Uterine smooth muscle cell (primary cell): Measurements from ENCODE around the gene APOBEC3F. TPM values are rescaled to one million over a fixed set of nuclear protein-coding genes. Genes with fewer than 3 reads are reported as not detected.

Experiments
- total RNA-seq: library from RNA; depleted of rRNA; stranded (reverse); fragments of >200 nt; gene quantifications from 2 replicates; pipeline ENCODE4 v1.2.3, GENCODE V29; 2014

The APOBEC3F gene
- 4.8 and 9.2 TPM in 2 replicates for total RNA-seq

DNA sequence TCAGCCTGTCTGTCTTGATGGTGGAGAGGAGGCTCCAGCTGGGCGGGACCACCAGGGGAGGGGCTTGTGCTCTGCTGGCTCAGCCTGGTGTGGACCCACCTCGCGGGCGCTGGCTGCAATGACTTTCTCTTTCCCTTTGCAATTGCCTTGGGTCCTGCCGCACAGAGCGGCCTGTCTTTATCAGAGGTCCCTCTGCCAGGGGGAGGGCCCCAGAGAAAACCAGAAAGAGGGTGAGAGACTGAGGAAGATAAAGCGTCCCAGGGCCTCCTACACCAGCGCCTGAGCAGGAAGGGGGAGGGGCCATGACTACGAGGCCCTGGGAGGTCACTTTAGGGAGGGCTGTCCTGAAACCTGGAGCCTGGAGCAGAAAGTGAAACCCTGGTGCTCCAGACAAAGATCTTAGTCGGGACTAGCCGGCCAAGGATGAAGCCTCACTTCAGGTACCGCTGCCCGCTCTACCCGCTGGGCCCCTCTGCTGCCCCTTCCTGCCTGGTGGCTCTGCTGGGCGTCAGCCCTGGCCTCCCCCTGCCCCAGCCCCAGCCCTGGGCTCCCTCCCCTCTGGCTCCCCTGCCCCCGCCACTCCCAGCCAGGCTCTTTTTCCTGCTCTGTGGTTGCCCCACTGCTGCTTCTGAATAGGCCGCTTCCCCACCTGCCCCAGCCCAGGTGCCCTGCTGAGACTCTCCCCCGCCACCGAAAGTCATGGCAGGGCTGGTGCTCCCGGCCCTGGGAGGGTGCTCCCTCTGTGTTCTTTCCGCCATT, at the start of gene APOBEC3F:
Gene APOBEC3F (plus strand): TSS at position 327 of the 759 bp plus-strand sequence. CDS start 97 bp downstream, at position 424.

DNA sequence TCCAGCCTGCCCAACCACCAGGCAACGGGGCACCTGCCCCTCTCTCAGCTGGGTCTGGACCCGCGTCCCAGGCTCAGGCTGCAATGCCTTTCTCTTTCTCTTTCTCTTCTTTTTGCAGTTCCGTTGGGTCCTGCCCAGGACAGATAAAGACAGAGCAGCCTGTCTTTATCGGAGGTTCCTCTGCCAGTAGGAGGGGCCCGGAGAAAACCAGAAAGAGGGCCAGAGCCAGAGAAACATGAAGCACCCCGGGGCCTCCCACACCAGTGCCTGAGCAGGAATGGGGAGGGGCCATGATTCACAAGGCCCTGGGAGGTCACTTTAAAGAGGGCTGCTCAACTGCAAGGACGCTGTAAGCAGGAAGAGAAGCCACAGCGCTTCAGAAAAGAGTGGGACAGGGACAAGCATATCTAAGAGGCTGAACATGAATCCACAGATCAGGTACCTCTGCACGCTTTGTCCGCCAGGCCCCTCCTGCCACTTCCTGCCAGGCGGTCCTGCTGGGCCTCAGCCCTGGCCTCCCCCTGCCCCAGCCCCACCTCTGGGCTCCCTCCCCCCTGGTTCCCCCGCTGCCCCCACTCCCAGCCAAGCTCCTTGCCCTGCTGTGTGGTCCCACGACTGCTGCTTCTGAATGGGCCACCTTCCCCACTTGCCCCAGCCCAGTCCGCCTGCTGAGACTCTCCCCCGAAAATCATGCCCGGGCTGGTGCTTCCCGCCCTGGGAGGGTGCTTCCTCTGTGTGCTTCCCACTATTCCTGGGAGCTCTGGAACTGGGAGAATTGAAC, 26.5 kb upstream of the APOBEC3F start, which contains the start of gene APOBEC3C:
Gene APOBEC3C (plus strand): TSS at position 316 of the 781 bp plus-strand sequence. CDS start 106 bp downstream, at position 422.

DNA sequence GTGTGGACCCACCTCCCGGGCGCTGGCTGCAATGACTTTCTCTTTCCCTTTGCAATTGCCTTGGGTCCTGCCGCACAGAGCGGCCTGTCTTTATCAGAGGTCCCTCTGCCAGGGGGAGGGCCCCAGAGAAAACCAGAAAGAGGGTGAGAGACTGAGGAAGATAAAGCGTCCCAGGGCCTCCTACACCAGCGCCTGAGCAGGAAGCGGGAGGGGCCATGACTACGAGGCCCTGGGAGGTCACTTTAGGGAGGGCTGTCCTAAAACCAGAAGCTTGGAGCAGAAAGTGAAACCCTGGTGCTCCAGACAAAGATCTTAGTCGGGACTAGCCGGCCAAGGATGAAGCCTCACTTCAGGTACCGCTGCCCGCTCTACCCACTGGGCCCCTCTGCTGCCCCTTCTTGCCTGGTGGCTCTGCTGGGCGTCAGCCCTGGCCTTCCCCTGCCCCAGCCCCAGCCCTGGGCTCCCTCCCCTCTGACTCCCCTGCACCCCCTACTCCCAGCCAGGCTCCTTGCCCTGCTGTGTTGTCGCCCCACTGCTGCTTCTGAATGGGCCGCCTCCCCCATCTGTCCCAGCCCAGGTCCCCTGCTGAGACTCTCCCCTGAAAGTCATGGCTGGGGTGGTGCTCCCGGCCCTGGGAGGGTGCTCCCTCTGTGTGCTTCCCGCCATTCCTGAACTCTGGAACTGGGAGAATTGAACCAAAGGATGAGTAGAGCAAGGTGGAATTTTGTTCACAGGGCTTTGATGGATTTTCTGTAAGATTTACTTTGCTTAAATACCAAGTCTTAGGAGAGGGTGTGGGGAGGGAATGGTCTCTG, 36.6 kb downstream of the APOBEC3F start, which contains the start of gene APOBEC3G:
Gene APOBEC3G (plus strand): TSS at position 250 of the 815 bp plus-strand sequence. CDS start 87 bp downstream, at position 337.

DNA sequence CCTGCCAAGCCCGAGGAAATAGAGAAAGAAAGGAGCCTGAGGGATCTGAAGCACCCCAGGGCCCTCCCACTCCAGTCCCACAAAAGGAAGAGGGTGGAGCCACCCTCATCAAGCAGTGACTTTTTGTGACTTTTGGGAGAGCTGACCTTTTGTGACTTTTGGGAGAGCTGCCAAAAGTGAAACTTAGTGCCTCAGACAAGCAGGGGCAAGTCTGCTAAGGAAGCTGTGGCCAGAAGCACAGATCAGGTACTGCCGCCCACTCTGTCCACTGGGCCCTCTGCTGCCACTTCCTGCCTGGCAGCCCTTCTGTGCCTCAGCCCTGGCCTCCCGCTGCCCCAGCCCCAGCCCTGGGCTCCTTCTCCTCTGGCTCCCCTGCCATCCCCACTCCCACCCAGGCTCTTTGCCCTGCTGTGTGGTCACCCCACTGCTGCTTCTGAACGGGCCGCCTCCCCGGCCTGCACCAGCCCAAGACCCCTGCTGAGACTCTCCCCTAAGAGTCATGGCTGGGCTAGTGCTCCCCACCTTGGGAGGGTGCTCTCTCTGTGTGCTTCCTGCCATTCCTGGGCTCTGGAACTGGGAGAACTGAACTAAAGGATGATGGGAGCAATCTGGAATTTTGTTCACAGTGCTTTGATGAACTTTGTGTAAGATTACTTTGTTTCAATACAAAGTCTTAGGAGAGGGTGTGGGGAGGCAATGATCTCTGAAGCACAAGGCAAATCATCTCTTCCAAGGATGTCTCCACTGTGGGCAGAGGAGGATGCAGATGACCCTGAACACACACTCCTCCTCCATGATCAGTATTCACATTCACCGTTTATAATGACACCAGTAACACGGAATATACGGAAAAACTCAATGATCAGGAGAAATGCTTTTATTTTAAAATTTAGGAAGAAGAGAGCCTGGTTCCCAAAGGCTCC, 56.7 kb downstream of the APOBEC3F start, which contains the start of gene APOBEC3H:
Gene APOBEC3H (plus strand): TSS at position 147 of the 923 bp plus-strand sequence. CDS start 3,035 bp downstream, outside the sequence.

Other genes with a start within 250 kb of the APOBEC3F start
- 13.1 and 19.4 TPM in 2 replicates for gene DNAL4, start 246.7 kb upstream of the APOBEC3F start, total RNA-seq
- 2.0 and 4.6 TPM in 2 replicates for gene NPTXR, start 196.8 kb upstream of the APOBEC3F start, total RNA-seq
- 44.0 and 50.2 TPM in 2 replicates for gene CBX6, start 168.6 kb upstream of the APOBEC3F start, total RNA-seq
- gene APOBEC3A, start 83.3 kb upstream of the APOBEC3F start, total RNA-seq, result not detected in 2 replicates
- 2.4 and 7.5 TPM in 2 replicates for gene APOBEC3B, start 58.5 kb upstream of the APOBEC3F start, total RNA-seq
- 8.2 and 8.5 TPM in 2 replicates for gene APOBEC3C, start 26.6 kb upstream of the APOBEC3F start, total RNA-seq
- 0.75 and 0.77 TPM in 2 replicates for gene APOBEC3D, start 19.7 kb upstream of the APOBEC3F start, total RNA-seq
- 14.5 and 15.4 TPM in 2 replicates for gene APOBEC3G, start 36.4 kb downstream of the APOBEC3F start, total RNA-seq
- gene APOBEC3H, start 56.4 kb downstream of the APOBEC3F start, total RNA-seq, result not detected in 2 replicates
- 6.2 and 13.5 TPM in 2 replicates for gene CBX7, start 111.8 kb downstream of the APOBEC3F start, total RNA-seq
- gene PDGFB, start 204.1 kb downstream of the APOBEC3F start, total RNA-seq, result 0.11 TPM in 1 of 2 replicates, not detected in the other